Measurements from ENCODE around the gene TACR2.

TACR2 gene

DNA sequence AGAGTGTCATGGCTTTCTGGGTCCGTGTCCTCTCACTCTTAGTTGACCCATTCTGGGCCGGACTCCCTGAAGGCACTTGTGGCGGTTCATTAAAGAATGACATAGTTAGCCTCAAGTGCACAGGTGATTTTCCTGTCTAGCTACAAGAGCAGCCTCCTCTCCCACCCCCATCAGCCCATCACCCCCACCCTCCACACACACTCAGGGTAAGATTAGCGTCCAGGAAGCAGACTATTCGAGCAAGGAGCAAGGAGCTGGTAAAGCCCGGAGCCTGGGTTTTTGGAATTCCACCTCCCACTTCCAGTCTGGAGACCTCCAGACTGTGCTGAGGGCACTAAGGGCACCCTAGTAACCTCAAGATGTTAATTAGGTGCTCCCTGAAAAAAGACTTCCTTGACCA is 39.5 kb downstream of the TACR2 start:
- TF ChIP-seq, protein P1, sequence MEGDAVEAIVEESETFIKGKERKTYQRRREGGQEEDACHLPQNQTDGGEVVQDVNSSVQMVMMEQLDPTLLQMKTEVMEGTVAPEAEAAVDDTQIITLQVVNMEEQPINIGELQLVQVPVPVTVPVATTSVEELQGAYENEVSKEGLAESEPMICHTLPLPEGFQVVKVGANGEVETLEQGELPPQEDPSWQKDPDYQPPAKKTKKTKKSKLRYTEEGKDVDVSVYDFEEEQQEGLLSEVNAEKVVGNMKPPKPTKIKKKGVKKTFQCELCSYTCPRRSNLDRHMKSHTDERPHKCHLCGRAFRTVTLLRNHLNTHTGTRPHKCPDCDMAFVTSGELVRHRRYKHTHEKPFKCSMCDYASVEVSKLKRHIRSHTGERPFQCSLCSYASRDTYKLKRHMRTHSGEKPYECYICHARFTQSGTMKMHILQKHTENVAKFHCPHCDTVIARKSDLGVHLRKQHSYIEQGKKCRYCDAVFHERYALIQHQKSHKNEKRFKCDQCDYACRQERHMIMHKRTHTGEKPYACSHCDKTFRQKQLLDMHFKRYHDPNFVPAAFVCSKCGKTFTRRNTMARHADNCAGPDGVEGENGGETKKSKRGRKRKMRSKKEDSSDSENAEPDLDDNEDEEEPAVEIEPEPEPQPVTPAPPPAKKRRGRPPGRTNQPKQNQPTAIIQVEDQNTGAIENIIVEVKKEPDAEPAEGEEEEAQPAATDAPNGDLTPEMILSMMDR (IDR thresholded peaks at IDR 0.05): no peak
- Histone ChIP-seq H3K27ac (peak overlapping the region; percentile 36 to 86), H3K4me3 (no peak overlapping the region)
- DNase-seq (ENCODE audit: low spot score): no peak

DNA sequence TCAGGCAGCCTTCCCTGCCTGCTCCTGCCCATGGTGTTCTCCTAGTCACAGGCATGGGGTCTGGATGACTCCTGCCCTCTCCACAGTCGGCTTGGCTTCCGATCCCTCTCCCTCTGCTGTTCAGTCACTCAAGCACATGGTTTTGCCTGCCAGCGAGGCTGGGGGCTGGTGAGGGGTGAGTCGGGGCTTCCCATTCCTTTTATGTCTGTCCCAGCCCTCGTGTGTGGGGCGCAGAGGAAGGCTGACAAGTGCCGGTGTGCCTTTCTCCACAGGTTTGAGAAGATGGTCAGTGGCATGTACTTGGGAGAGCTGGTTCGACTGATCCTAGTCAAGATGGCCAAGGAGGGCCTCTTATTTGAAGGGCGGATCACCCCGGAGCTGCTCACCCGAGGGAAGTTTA is 40.1 kb downstream of the TACR2 start:
- H3K4me3 ChIP-seq: no peak overlapping the region
- TF ChIP-seq, protein P1 (IDR thresholded peaks at IDR 0.05): no peak
- peak overlapping the region; percentile 39 to 86 for H3K27ac ChIP-seq
- no peak for DNase-seq (ENCODE audit: low spot score)

DNA sequence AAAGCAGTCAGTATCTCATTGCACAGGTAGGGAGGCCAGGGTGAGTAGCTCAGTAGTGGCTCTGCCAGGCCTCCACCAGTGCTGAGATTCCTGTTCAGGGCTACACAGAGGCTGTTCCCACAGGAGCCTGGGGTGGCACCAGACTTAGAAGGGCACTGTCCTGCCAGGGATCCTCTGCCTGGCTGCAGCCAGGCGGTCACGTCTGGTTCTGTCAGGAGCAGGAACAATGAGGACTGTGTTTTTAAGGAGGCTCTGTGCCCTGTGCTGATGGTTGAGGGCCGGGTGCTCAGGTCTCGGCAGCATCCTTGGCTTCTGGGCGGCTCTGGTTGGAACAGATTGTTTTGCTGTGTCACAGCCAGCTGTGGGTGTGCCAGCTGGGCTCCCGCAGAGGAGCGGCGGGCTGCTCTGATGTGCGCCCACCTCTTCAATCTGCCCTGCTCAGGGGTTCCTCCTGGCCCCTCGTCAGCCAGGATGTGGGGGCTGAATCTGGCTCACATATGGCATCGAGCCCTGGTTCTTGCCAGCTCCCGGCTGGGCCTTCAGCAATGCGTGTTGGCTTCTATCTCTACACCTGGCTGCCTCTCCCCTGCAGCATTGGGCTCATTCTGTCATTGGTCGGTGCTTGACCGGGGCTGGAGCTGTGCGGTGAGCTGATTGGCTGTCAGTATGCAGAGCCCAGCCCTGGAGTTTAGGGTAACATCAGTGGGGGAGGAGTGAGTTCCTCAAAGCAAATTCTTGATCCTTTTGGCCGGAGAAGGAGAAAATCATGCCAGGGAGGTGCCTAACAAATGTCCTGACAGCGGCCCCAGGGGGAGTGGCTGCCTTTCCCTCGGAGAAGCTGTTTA is 41.2 kb downstream of the TACR2 start:
- DNase-seq (ENCODE audit: low spot score): no peak
- TF ChIP-seq, protein P1 (IDR thresholded peaks at IDR 0.05): no peak
- H3K4me3 ChIP-seq: peak overlapping the region; percentile 43
- peak overlapping the region; percentile 39 to 86 for H3K27ac ChIP-seq

DNA sequence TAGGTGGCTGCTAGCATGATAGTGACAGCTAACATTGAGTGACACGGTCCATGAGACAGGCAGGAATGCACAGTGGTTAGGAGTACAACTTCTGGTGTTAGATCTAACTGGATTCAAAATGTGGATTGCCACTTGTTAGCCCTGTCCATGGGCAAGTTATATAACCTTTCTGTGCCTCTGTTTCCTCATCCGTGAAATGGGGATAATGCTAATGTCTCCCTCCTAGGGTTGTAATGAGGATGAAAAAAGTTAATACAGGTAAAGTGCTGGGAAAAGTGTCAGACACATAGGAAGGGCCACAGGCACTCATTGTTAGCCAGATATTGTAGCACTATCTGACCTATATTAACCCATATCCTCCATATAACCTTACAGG is 41.8 kb downstream of the TACR2 start:
- H3K4me3 ChIP-seq: peak overlapping the region; percentile 43
- TF ChIP-seq, protein P1 (IDR thresholded peaks at IDR 0.05): no peak
- H3K27ac ChIP-seq: peak overlapping the region; percentile 39 to 86
- no peak for DNase-seq (ENCODE audit: low spot score)

DNA sequence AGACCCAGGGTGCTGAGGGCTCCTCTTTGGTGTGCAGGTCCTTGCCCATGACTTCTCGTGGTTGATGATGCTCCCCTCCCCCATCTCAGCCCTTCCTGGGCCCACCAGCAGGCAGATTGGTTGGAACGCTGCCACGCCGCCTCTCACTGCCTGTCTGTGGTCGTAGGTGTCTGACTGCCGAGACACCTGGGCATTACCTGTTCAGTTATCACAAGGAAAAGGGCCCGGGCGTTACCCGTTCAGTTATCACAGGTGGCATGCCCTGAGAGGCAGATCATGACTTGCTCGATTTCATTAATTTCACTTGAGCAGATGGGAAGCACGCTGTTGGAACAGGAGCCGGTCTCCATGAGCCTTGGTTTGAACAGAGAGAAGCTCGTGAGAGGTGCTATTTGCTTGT is 42.5 kb downstream of the TACR2 start:
- peak overlapping the region in 1 of 2 donors; percentile 86 for H3K27ac ChIP-seq
- no peak for DNase-seq (ENCODE audit: low spot score)
- H3K4me3 ChIP-seq: no peak overlapping the region
- TF ChIP-seq, protein P1 (IDR thresholded peaks at IDR 0.05): no peak

DNA sequence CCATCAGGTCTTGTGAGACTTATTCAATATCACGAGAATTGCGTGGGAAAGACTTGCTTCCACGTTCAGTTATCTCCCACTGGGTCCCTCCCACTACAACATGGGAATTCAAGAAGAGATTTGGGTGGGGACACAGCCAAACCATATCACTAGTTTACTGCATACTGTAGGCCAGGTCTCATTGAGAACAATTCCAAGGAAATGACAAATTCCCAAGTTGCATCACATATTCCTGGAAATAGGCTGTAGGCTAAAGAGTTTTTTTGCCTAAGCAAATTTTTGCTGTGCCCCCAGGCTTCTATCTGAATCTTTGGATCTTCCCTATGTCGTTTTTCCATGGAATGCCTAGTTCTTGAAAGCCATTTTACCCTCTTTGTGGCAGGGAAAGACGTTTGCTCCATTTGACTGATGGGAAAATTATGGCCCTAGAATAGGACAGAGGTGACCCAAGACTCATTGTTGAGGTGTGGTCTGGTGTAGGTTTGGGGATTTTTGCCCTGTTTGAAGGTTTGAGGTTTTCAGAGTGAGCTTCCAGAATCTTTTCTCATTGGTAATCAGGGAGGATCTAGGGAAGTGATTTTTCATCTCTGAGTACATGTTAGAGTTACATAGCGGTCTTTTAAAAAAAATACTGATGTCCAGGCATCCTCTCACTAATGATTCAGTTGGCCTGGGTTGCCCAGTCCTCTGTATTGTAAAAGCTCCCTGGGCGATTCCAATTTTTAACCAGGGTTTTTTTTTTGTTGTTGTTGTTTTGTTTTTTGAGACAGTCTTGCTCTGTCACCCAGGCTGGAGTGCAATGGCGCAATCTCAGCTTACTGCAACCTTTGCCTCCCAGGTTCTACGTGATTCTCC is 44.4 kb downstream of the TACR2 start:
- TF ChIP-seq, protein P1 (IDR thresholded peaks at IDR 0.05): no peak
- Histone ChIP-seq H3K4me3 (no peak overlapping the region), H3K27ac (peak overlapping the region in 1 of 2 donors; percentile 18)
- DNase-seq (ENCODE audit: low spot score): no peak

Measured in coronary artery (tissue), 2 donors.